Erythroblast (primary cell): ENCODE results near the gene ROBO2.

Source experiments
- GATA1 ChIP-seq: IDR thresholded peaks from 2 replicates; pipeline ENCODE4 v1.6.1; 2011; ENCODE audit warnings: low read depth, mild to moderate bottlenecking, control low read depth, low read length, moderate library complexity
- POLR2A ChIP-seq: IDR thresholded peaks from 2 replicates; pipeline ENCODE4 v1.6.1; 2011; ENCODE audit warnings: mild to moderate bottlenecking, low read length

GRCh38 chr3:77288348-77288747 lies 248.4 kb downstream of the ROBO2 start:
- TF ChIP-seq POLR2A: no peak
- TF ChIP-seq GATA1: no peak
